Stimulated activated naive CD4-positive, alpha-beta T cell treated with Interleukin-2 at 50 U/mL for 16 hours (primary cell): ENCODE measurements around the gene SREBF1.

Experiments
- DNase-seq: peaks from one replicate; lab custom pipeline; 2025; lab: John Stamatoyannopoulos, UW

The SREBF1 gene

GRCh38 chr17:17859909-17860765 is 23.4 kb upstream of the SREBF1 start:
- peak; percentile 56 for DNase-seq

GRCh38 chr17:17857496-17857895 is 20.7 kb upstream of the SREBF1 start:
- DNase-seq = no peak

GRCh38 chr17:17856386-17856785 is 19.6 kb upstream of the SREBF1 start:
- no peak for DNase-seq

GRCh38 chr17:17855976-17856375 is 19.2 kb upstream of the SREBF1 start:
- no peak for DNase-seq

GRCh38 chr17:17853811-17854447 is 17.1 kb upstream of the SREBF1 start:
- DNase-seq = peak; percentile 58

DNA sequence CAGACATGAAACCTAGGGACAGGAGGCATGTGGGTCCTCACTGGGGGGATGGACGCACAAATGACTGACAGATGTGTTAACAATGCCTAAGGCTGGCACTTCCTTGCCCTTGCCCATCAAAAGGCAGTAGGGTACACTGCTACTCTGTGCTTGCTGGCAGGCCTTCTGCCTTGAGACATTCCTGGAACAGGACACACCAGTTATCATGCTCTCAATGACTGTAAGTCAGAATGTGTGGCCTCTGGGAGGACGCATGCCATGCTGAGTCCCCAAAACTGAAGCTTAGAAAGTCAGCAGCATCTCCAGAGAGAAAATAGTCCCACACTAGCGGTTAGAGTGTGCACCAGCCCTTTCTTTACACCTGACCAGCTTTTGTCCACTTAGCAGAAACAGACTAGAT is 16.1 kb upstream of the SREBF1 start:
- no peak for DNase-seq

GRCh38 chr17:17851103-17852002 is 14.6 kb upstream of the SREBF1 start:
- no peak for DNase-seq

DNA sequence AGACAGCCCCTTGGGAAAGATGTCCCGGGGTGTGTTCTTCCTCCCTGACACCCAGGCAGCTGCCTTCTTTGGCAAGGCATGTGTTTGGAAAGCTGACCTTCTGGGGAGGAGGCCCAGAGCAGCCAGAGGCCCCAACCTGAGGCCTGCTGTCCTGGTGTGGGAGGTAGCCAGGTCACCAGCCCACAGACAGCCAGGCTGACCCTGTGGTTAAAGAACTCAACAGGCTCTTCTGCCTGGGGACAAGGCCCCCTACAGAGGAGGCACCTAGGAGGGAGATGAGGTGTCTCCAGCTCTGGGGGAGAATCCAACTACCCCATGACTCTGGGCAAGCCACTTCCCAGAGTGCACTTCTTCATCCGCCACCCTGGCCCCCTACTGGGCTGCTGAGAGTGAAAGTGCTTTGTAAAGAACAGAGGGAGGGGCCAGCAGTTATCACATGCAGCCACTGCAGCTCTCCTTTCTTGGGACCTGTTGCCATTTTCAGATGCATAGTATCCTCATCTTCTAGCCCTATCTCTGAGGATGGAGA is 13.1 kb upstream of the SREBF1 start:
- peak; percentile 23 for DNase-seq

- DNase-seq = peak; percentile 88
Measured at GRCh38 chr17:17849147-17849820, 12.5 kb upstream of the SREBF1 start.

DNA sequence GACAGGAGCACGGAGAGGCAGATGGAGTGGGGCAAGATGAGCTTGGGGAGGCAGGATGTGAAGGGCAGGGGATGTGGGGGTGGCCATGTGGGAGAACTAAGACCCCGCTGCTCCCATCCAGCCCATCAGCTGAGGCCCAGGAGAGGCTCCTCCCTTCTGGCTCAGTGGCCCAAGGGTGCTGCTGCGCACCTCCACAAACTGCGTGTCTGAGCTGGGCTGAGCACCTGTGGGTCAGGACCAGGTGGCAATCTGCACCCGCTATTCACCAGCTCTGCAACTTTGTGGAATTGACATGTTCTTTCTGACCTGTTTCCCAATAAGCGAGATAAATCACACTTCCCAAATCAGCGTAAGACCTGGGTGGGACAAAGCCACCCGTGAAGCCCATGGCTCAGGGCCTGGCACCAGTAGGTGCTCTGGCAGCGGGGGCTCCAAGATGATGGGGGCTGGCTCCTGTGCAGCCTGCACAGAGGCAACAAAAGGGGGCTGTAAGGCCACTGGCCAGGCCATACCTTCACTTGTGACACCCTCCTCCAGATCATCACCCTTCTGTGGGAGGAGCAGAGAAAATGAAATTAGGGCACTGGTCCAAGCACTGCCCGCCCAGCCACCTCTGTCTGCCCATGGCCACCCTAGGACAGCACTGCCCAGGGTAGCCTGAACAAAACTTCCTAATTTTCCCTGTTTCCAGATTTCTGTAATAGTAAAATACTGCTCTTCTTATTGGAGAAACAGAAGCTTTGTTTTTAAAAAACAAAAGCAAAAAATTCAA is 11.7 kb upstream of the SREBF1 start:
- no peak for DNase-seq

- no peak for DNase-seq
Measured at GRCh38 chr17:17847726-17848125, 10.9 kb upstream of the SREBF1 start.

DNA sequence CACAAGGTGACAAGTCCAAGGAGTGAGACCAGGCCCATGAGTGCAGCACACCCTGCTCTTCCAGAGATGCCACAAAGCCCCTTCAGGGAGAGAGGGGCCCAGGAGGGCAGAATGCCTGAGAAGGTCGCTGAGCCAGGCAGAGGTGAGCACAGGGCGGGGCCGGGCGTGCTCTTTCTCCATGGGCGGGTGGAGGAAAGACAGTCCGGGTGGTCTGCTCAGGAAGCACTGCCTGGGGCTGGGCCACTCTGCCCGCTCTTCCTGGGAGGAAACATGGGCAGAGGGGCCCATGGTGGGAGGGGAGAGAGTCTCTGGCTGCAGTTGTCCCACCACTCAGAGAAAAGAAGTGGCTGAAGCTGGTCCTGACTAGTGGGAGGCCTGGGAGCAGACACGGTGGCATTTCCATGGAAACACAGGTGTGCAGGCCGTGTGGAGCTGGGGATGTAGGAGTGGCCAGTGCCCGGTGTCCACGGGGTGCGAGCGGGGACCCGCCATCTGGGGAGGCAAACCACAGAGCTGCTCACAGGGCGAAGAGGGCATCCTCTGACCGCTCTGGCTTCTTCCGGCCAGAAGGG is 10.4 kb upstream of the SREBF1 start:
- no peak for DNase-seq

GRCh38 chr17:17846645-17847044 is 9.9 kb upstream of the SREBF1 start:
- no peak for DNase-seq

- DNase-seq = no peak
Measured at GRCh38 chr17:17846003-17846402, 9.2 kb upstream of the SREBF1 start.

DNA sequence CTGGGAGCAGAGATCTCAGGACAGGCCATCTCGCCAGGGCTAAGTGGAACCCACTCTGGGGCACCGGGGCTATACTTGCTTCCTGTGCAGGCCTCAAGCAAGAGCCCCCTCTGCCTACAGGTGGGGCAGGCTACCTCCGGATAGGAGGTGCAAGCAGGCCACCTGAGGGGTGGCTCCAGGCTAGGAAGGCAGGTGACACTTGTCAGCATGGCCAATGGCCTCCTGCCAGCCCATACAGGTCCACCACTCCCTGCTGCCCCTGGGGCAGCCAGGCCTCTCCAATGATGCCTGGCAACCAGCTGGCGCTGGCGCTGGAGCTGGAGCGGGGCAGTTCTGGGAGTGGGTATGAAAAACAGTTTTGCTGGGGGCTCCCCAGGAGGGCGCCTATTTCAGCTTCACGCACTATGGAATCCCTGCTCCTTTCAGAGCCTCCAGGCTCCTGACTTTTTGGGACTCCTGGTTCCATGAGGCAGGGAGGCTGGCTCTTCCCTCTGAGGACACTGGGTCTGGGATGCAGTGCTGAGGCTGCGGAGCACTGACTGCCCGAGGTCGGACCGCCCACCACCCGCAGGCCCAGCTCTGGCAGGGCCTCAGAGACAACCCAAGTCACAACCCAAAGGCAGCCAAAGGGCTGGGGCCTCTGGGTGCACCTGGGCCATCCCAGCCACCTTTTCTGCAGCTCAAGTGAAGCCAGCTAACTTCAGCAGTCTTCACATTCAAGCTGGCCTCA is 8.4 kb upstream of the SREBF1 start:
- DNase-seq = no peak

GRCh38 chr17:17844500-17844899 is 7.7 kb upstream of the SREBF1 start:
- DNase-seq = no peak

- no peak for DNase-seq
Measured at GRCh38 chr17:17844079-17844478, 7.3 kb upstream of the SREBF1 start.

DNA sequence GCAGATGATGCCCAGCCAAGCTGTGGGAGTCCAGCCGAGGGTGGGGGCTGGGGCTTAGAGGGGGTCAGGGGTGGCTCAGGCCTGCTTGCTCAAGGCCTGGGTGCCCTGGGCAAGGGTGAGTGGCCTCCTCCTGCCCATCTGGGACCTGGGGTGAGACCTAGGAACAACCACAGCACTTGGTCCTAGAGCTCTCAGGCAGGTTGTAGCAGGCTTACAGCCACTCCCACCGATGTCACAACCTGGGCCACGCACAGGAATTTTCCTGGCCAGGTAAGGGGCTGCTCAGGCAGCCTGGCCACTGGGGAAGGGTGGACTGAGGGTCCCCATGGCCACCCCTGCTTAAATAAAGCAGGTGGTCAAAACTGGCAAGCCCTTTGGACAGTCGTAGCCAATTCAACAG is 6.3 kb upstream of the SREBF1 start:
- DNase-seq = no peak

- DNase-seq = no peak
Measured at GRCh38 chr17:17842111-17842876, 5.5 kb upstream of the SREBF1 start.
